ENCODE measurements around the gene ICE2. TPM values are rescaled to one million over a fixed set of nuclear protein-coding genes. Genes with fewer than 3 reads are reported as not detected.

Gene ICE2
- total and polyA plus RNA-seq, 2 donors: 18.7 to 123 TPM

DNA sequence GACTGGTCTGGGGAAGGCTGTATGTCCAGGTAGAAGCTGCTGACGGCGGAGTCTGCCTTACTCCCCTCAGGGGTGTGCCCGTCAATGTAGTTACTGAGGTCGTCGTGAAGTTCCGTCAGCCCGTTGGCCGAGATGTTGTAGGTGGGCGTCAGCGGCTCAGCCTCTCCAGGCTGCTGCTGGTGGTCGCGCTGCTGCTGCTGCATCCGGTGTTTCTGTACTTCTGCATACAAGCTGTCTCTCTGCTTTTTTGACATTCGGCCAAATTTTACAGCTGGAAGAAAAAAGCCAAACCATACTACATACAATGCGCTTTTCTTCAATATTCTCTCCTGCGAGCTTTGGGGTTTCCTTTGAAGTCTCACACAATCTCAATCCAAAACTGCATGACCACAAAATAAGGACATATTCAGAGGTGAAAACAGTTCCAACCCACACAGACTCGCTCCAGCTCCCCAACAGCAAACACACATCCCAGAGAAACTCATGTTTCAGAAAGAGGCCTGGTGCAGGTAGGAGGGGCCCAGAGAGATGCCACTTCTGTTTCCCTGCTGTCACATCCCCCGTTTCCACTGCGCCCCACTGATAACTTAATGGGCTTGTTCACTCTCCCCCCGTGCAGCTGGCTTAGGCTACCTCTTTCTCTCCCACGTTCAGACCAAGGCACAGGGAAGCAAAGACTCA, 32.5 kb upstream of the ICE2 start:
- H3K36me3 ChIP-seq (ENCODE audit: insufficient read depth): no peaks in the 10 kb centered on the region
- H3K4me3 ChIP-seq (ENCODE audit: low read depth, low read length): no peak overlapping the region
- DNase-seq (ENCODE audit: extremely low spot score): no peak
- 71% methylated on average over 21 of the region's 21 CpGs for WGBS
- no peaks in the 10 kb centered on the region for H3K4me1 ChIP-seq (ENCODE audit: insufficient read depth)
- no peak overlapping the region for H3K27ac ChIP-seq (ENCODE audit: low read depth)

DNA sequence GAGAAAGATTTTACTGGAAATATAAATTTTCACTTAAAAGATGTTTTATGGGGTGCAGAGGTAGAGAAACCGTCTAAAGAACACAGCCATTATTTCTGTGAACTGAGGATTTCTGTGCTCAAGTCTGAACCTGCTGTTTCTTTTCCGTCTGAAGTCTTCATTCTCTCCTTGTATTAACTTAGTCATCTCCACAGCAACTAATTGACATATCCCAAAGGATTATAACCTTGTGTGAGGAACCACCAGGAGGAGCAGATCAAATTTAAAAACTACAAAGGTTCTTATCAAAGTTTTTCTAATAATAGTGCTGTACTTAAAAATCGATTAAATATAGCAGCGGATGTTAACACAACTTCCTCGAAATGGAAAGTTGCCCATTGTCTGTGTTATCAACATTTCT, 31.1 kb upstream of the ICE2 start:
- no peak overlapping the region for H3K4me3 ChIP-seq (ENCODE audit: low read depth, low read length)
- WGBS: 63% methylated on average over 5 of the region's 5 CpGs
- H3K36me3 ChIP-seq (ENCODE audit: insufficient read depth): no peaks in the 10 kb centered on the region
- no peak overlapping the region for H3K27ac ChIP-seq (ENCODE audit: low read depth)
- no peak for DNase-seq (ENCODE audit: extremely low spot score)
- H3K4me1 ChIP-seq (ENCODE audit: insufficient read depth): no peaks in the 10 kb centered on the region

DNA sequence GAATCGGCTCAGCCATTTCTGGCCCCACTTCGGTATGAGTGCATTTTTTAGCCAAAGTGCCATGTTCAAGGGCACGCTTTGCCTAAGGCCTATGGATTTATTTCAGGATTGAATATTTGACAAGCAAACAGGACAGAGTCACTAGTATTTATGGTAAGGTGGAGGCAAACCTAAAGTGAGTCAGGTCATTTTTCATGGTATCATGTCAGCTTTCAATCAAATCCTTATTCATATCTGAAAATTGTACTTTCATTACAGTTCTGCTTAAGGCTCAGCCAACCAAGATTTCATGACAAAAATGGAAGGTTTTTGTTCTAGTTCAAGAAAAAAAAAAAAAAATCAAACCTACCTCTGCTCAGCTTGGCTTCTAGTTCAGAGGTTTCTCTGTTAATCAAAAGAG, 30.5 kb upstream of the ICE2 start:
- DNase-seq (ENCODE audit: extremely low spot score): no peak
- Histone ChIP-seq H3K27ac (ENCODE audit: low read depth) (no peak overlapping the region), H3K4me1 (ENCODE audit: insufficient read depth) (no peaks in the 10 kb centered on the region), H3K36me3 (ENCODE audit: insufficient read depth) (no peaks in the 10 kb centered on the region), H3K4me3 (ENCODE audit: low read depth, low read length) (no peak overlapping the region)
- WGBS: 81% methylated on average over 3 of the region's 3 CpGs

DNA sequence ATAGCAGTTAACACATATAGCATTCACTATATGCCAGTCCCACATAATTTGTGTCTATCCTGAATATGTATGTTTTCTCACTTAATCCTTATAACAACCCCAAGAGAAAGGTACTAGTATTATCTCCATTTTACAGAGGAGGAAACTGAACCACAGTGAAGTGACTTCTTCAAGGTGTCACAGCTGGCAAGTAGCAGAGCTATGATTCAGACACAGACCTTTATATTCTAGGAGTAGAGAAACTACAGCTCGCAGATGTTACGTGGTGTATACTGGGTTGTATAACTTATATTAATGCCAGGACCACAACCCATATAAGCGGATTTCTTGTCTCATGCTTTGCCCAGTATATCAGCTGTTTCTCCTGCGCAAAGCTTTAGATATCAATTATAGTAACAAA, 29.5 kb upstream of the ICE2 start:
- WGBS: 93% methylated on average over 4 of the region's 4 CpGs
- Histone ChIP-seq H3K36me3 (ENCODE audit: insufficient read depth) (no peaks in the 10 kb centered on the region), H3K4me1 (ENCODE audit: insufficient read depth) (no peaks in the 10 kb centered on the region), H3K27ac (ENCODE audit: low read depth) (no peak overlapping the region), H3K4me3 (ENCODE audit: low read depth, low read length) (no peak overlapping the region)
- no peak for DNase-seq (ENCODE audit: extremely low spot score)

DNA sequence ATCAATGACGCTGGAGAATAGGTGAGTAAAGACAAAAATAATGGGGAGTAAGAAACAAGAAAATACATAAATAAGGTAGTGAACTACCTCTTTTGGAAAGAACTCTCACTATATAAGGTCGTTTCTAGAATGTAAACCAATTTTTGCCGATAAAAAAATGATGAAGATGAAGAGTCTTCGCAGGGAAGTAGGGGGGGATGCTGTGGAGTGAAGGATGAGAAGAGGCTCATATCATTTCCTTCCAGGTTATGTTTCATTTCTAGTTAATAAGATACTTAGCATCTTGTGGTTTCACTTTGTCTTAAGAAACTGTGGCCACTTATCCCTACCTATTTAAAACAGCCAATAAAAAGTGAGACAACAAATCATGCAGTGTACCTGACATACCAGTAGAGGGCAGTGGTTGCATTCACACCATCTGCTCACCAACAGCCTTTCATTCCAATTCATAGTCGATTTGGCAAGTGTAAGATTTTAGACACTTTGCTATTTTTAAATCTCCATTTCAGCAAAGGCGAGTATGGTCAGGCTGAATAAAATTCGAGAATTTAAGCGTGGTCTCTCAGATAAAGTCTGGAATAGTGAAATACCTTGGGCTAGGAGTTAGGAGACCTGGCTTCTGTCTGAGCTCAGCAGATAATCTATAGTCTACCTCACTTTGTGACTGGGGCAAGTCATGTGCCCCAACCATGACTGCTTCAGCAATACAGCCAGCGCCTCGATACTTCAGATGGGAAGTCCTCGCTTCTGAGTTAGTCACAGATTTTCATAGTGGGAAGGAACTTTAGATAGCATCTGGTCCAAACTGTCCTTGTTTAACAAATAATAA, 28.9 kb upstream of the ICE2 start:
- peaks cover 1% of the 10 kb centered on the region for H3K36me3 ChIP-seq (ENCODE audit: insufficient read depth)
- WGBS: 49% methylated on average over 11 of the region's 11 CpGs
- H3K27ac ChIP-seq (ENCODE audit: low read depth): no peak overlapping the region
- no peaks in the 10 kb centered on the region for H3K4me1 ChIP-seq (ENCODE audit: insufficient read depth)
- peak; percentile 35 for DNase-seq (ENCODE audit: extremely low spot score)
- no peak overlapping the region for H3K4me3 ChIP-seq (ENCODE audit: low read depth, low read length)

DNA sequence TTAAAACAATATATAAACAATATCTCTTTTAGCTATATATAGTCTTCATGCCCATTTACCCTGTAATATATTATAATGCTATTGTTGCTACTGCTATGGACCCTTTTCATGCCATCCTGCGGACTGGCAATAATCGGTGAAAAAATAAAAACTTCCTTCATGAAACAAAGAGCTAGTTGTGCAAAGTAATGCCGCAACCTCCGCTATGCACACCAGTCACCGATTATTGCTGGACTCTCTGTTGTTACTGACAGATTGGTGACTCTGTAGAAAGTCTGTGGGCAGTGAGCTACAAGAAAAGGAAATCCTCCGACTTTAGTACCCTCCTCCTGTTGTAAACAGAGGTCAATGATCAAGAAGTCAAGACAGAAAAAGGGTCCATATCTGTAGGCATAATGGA, 17.9 kb upstream of the ICE2 start:
- Histone ChIP-seq H3K36me3 (ENCODE audit: insufficient read depth) (peaks cover 1% of the 10 kb centered on the region), H3K27ac (ENCODE audit: low read depth) (no peak overlapping the region), H3K4me3 (ENCODE audit: low read depth, low read length) (no peak overlapping the region), H3K4me1 (ENCODE audit: insufficient read depth) (no peaks in the 10 kb centered on the region)
- no peak for DNase-seq (ENCODE audit: extremely low spot score)
- 85% methylated on average over 6 of the region's 6 CpGs for WGBS

DNA sequence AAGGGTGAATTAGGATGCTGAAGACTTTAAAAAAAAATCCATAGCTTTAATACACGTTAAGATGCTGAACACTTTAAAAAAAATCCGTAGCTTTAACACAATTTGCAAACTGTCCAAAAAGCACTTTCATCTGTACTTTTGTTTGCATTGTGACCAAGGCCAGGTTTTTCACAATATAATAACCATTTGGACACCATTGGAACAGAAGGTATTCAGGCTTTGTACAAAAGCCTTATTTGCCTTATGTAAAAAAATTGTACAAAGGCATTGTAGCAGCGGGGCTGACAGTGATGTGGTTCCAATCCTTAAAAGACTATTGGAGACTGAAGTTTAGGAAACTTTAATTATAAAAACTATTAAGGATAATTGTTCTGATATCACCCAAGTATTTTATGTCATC, 15.2 kb upstream of the ICE2 start:
- H3K4me3 ChIP-seq (ENCODE audit: low read depth, low read length): no peak overlapping the region
- 81% methylated on average over 3 of the region's 3 CpGs for WGBS
- DNase-seq (ENCODE audit: extremely low spot score): no peak
- H3K4me1 ChIP-seq (ENCODE audit: insufficient read depth): no peaks in the 10 kb centered on the region
- no peak overlapping the region for H3K27ac ChIP-seq (ENCODE audit: low read depth)
- H3K36me3 ChIP-seq (ENCODE audit: insufficient read depth): peaks cover 1% of the 10 kb centered on the region

DNA sequence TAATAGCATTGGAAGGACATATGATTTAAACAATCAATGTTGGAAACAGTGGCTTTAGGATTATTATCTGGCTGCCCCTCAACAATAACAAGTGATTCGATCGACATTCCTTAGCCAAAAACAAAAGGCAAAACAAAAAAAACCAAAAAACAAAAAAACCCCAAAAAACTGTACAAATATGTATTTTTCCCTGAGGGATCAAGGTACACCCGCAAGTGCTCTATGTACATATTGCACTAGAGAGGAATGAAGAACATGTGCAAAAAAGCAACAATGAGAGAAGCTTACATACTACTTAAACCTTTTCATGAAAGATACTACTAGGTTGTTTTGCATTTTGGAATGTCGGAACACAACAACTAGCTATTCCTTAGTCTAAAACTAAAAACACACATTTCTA, 14.2 kb upstream of the ICE2 start:
- no peak for DNase-seq (ENCODE audit: extremely low spot score)
- no peak overlapping the region for H3K27ac ChIP-seq (ENCODE audit: low read depth)
- 94% methylated on average over 4 of the region's 4 CpGs for whole genome bisulfite sequencing
- H3K4me3 ChIP-seq (ENCODE audit: low read depth, low read length): no peak overlapping the region
- no peaks in the 10 kb centered on the region for H3K4me1 ChIP-seq (ENCODE audit: insufficient read depth)
- H3K36me3 ChIP-seq (ENCODE audit: insufficient read depth): peaks cover 1% of the 10 kb centered on the region

DNA sequence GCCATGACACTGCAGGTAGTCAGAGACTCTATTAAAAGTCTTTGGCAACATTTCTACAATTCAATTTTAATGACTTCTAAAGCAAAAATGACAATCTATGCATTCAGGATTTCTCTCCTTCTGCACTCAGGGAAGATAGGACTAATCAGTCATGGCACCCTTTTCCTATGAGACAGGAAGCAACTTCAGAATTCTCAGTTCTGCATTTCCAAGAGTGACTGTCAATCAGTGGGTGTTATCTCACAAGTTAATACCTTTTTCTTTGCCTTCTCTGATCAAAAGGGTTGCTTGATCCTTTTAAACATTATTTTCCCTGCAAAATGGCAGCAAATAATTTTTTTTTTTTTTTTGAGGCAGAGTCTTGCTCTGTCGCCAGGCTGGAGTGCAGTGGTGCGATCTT, 7.8 kb upstream of the ICE2 start:
- Histone ChIP-seq H3K4me3 (ENCODE audit: low read depth, low read length) (no peak overlapping the region), H3K27ac (ENCODE audit: low read depth) (no peak overlapping the region), H3K36me3 (ENCODE audit: insufficient read depth) (no peaks in the 10 kb centered on the region), H3K4me1 (ENCODE audit: insufficient read depth) (no peaks in the 10 kb centered on the region)
- WGBS: 99% methylated on average over 2 of the region's 2 CpGs
- DNase-seq (ENCODE audit: extremely low spot score): no peak

DNA sequence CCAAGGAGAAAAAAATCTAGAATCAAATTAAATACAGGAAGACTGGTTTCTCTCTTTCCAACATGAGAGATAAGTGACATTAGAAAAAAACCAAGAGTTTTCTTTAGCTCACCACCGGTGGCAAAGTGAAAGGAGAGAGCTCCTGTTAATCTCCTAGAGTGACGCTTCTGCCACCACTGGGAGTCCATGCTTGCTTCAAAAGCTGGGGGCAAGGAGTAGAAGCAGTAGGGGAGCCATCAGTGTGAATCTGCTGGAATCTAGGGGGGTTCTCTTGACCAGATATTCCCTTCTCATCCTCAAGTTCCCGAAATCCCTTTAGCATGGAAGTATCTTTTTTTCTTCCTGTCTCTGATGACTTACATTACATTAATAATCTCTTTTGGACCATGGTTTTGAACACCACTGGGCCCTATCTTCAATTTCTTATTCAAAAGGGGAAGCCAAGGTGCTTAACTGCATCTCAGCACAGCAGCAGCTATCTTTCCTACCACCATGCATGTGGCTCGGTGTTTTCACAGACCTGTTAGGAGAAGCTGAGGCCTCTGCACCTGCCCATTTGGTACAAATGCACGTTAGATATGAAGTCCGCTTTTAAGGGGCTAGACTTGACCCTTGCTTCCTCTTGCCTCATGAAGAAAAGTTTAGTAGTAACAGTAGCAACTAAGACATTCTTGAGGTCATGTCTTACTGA, 6.6 kb upstream of the ICE2 start:
- 78% methylated on average over 6 of the region's 6 CpGs for WGBS

DNA sequence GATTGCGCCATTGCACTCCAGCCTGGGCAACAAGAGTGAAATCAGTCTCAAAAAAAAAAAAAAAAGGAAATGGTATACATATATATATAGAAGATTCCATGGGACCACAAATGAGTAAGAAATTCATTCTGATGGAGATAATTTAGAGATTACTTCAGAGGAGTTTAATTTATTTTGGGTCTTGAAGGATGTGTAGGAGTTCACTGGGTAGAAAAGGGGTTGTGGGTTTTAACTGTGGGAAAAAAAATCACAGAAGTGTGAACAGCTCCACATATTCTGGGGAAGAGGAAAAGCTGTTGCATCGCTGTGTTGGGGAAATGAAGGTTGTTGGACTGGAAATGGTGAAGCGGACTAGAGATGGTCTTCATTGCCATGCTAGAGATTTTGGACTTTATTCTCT, 4.1 kb upstream of the ICE2 start:
- no peak for DNase-seq (ENCODE audit: extremely low spot score)
- WGBS: 97% methylated on average over 3 of the region's 3 CpGs
- H3K4me3 ChIP-seq (ENCODE audit: low read depth, low read length): no peak overlapping the region
- no peaks in the 10 kb centered on the region for H3K4me1 ChIP-seq (ENCODE audit: insufficient read depth)
- H3K36me3 ChIP-seq (ENCODE audit: insufficient read depth): no peaks in the 10 kb centered on the region
- no peak overlapping the region for H3K27ac ChIP-seq (ENCODE audit: low read depth)

More for the DNA sequence above, 6.6 kb upstream of the ICE2 start:
- DNase-seq (ENCODE audit: extremely low spot score): no peak
- Histone ChIP-seq H3K27ac (ENCODE audit: low read depth) (no peak overlapping the region), H3K4me3 (ENCODE audit: low read depth, low read length) (no peak overlapping the region), H3K4me1 (ENCODE audit: insufficient read depth) (no peaks in the 10 kb centered on the region), H3K36me3 (ENCODE audit: insufficient read depth) (no peaks in the 10 kb centered on the region)

DNA sequence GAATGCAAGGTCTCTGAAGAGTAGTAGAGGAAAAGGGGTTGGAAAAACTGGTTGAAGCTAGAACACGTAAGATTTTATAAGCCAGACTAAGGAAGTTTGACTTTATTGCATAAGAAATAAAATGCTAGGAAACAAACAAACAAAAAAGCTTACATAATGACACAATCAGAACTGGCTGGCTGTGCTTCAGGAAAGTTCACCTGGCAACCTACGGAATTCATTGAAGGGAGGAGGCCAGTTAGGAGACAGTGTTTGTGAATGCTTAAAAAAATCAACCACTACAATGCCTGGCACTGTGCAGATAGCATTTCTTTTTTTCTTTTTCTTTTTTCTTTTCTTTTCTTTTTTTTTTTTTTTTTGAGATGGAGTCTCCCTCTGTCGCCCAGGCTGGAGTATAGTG, 1.9 kb upstream of the ICE2 start:
- Histone ChIP-seq H3K36me3 (ENCODE audit: insufficient read depth) (no peaks in the 10 kb centered on the region), H3K4me3 (ENCODE audit: low read depth, low read length) (no peak overlapping the region), H3K27ac (ENCODE audit: low read depth) (no peak overlapping the region), H3K4me1 (ENCODE audit: insufficient read depth) (no peaks in the 10 kb centered on the region)
- DNase-seq (ENCODE audit: extremely low spot score): no peak
- 84% methylated on average over 3 of the region's 3 CpGs for WGBS

DNA sequence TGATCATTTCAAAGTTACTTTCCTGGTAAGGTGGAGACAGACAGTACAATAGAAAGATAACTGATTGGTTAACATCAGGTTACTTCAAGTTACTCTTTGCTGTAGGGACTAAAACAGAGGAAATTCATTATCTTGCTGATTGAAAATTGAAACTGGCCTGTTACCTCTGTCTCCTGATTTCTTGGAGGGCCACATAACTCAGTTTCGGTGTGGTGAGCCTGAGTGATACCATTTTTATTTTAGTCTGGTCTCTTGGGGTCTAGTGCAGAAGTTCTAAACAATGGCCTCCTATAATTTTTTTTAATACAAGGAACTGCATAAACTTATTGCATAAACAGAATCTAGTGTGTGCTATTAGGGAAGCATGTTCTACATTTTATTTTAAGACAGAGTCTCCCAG, 1.2 kb upstream of the ICE2 start:
- 86% methylated on average over 1 of the region's 1 CpG for WGBS
- Histone ChIP-seq H3K4me1 (ENCODE audit: insufficient read depth) (no peaks in the 10 kb centered on the region), H3K27ac (ENCODE audit: low read depth) (no peak overlapping the region), H3K4me3 (ENCODE audit: low read depth, low read length) (no peak overlapping the region), H3K36me3 (ENCODE audit: insufficient read depth) (no peaks in the 10 kb centered on the region)
- DNase-seq (ENCODE audit: extremely low spot score): no peak

Measured in urinary bladder (tissue), 4 donors.